K562 (cell line): Measurements from ENCODE around the gene ATAD3B. TPM values are rescaled to one million over a fixed set of nuclear protein-coding genes. Genes with fewer than 3 reads are reported as not detected.

Experiments
- C11orf30 ChIP-seq: fragments of 450-650 bp; IDR thresholded peaks from 2 replicates; pipeline ENCODE4 v1.6.1; 2016; ENCODE audit warnings: low read depth, mild to moderate bottlenecking
- CBX3 ChIP-seq, 2 experiments: IDR thresholded peaks; 1 replicate in 1 of 2; 2 replicates in 1 of 2; pipeline ENCODE4 v1.6.1; 2012; ENCODE audit warnings: inconsistent platforms in 2 of 2, low read length in 2 of 2, borderline replicate concordance in 1 of 2, control low read depth in 1 of 2
- CLOCK ChIP-seq: fragments of 250-450 bp; sonication (Bioruptor Pico); IDR thresholded peaks from 2 replicates; pipeline ENCODE4 v1.4.0; 2020; ENCODE audit warnings: mild to moderate bottlenecking, moderate library complexity, borderline replicate concordance
- E2F3 ChIP-seq: fragments of 250-450 bp; sonication (Bioruptor Pico); IDR thresholded peaks from 2 replicates; pipeline ENCODE4 v1.4.0; 2020; ENCODE audit warnings: mild to moderate bottlenecking
- ETS1 ChIP-seq: conservative IDR thresholded peaks from 2 replicates; pipeline ENCODE4 v1.6.1; 2011; ENCODE audit warnings: low read depth, mild to moderate bottlenecking, low read length; ENCODE audit not compliant: control insufficient read depth
- FOS ChIP-seq: IDR thresholded peaks from 3 replicates; pipeline ENCODE4 v1.6.1; 2011; ENCODE audit not compliant: insufficient read length; ENCODE audit errors: extremely low read depth
- FOXK2 ChIP-seq, 2 experiments: fragments of 450-650 bp; IDR thresholded peaks in 1 of 2; conservative IDR thresholded peaks in 1 of 2; 2 replicates each; pipeline ENCODE4 v1.6.1; 2016; ENCODE audit warnings: low read depth in 2 of 2, mild to moderate bottlenecking in 1 of 2
- FOXO4 ChIP-seq: fragments of 450-650 bp; formaldehyde crosslinking; IDR thresholded peaks from 2 replicates; pipeline ENCODE4 v1.4.0; 2020; ENCODE audit warnings: mild to moderate bottlenecking, moderate library complexity
- IRF9 ChIP-seq: fragments of 450-650 bp; IDR thresholded peaks from 2 replicates; pipeline ENCODE4 v1.6.1; 2016; ENCODE audit warnings: missing biosample characterization, missing genetic modification characterization
- JUND ChIP-seq, 2 experiments: IDR thresholded peaks; 2 replicates in 1 of 2; 3 replicates in 1 of 2; pipeline ENCODE4 v1.6.1; 2011; ENCODE audit warnings: borderline replicate concordance in 2 of 2, low read depth in 2 of 2, low read length in 2 of 2, improper control_type of control experiment in 1 of 2, missing biosample characterization in 1 of 2, missing genetic modification characterization in 1 of 2, missing genetic modification reagents in 1 of 2
- MBD1 ChIP-seq: fragments of 250-450 bp; sonication (Bioruptor Pico); IDR thresholded peaks from 2 replicates; pipeline ENCODE4 v1.8.0; 2022; ENCODE audit warnings: inconsistent platforms
- MCM2 ChIP-seq: fragments of 450-650 bp; IDR thresholded peaks from 2 replicates; pipeline ENCODE4 v1.6.1; 2017; ENCODE audit warnings: low read depth, mild to moderate bottlenecking
- NUFIP1 ChIP-seq: fragments of 450-650 bp; IDR thresholded peaks from 2 replicates; pipeline ENCODE4 v1.6.1; 2018; ENCODE audit not compliant: partially characterized antibody
- PHB2 ChIP-seq: fragments of 450-650 bp; IDR thresholded peaks from 2 replicates; pipeline ENCODE4 v1.6.1; 2017; ENCODE audit warnings: low read depth
- RUNX1 ChIP-seq: sonication (generic); IDR thresholded peaks from 2 replicates; pipeline ENCODE4 v1.6.1; 2016; ENCODE audit warnings: antibody characterized with exemption, low read depth
- SLC30A9 ChIP-seq: fragments of 250-450 bp; sonication (Bioruptor Pico); IDR thresholded peaks from 2 replicates; pipeline ENCODE4 v1.8.0; 2022; ENCODE audit warnings: mild to moderate bottlenecking, moderate library complexity
- ZFP36 ChIP-seq: fragments of 150-350 bp; IDR thresholded peaks from 2 replicates; pipeline ENCODE4 v1.6.1; 2018; ENCODE audit warnings: low read length, low read depth; ENCODE audit not compliant: partially characterized antibody
- ZNF584 ChIP-seq: fragments of 200-800 bp; sonication (Bioruptor generic); IDR thresholded peaks from 2 replicates; pipeline ENCODE4 v1.6.1; 2016; ENCODE audit warnings: low read depth, mild to moderate bottlenecking, missing genetic modification characterization, missing compliant biosample characterization
- ZNF668 ChIP-seq: fragments of 250-450 bp; sonication (Bioruptor Pico); IDR thresholded peaks from 2 replicates; pipeline ENCODE4 v1.8.0; 2022; ENCODE audit warnings: mild to moderate bottlenecking, inconsistent platforms
- polyA plus RNA-seq, 8 experiments: library from polyadenylated mRNA; depleted of rRNA in 4 of 8; stranded (reverse) in 5 of 8; unstranded in 3 of 8; fragments of >200 nt; fragmentation: Nextera tagmentation in 2 of 8; fragmentation: Illumina TruSeq in 1 of 8; extraction: Ambion mirVana in 2 of 8; extraction: Trizol in 1 of 8; gene quantifications; 2 replicates each; pipeline versions ENCODE4 v1.2.1 to v1.2.3, GENCODE V29; 2011 to 2014; ENCODE audit warnings: inconsistent platforms in 1 of 8, missing spikeins in 1 of 8
- total RNA-seq, 7 experiments: library from RNA; depleted of rRNA in 6 of 7; stranded (reverse); fragments of >200 nt in 6 of 7; fragmentation: Illumina TruSeq in 2 of 7; extraction: Trizol in 2 of 7; gene quantifications; 2 replicates each; pipeline versions ENCODE4 v1.2.1 to v1.2.3, GENCODE V29; 2011 to 2021; ENCODE audit warnings: low replicate concordance in 1 of 7

ATAD3B gene
- total and polyA plus RNA-seq, 9 of the 15 experiments (the other 6 are each of a cell fraction or from before 2014, with no cell fraction given): 0.07 to 113 (median 27.7) TPM

- TF ChIP-seq MBD1 (CRISPR knock-in tag): no peak
- TF ChIP-seq PHB2: no peak
- 0 out of 4 replicates have a peak, but pooled peaks of 1 of the 2 experiments have one; percentile 46 for TF ChIP-seq FOXK2 (conservative IDR thresholded peaks at IDR 0.05 in 1 of 2, IDR thresholded peaks at IDR 0.05 in 1 of 2; ENCODE audit: low read depth in 2 of 2)
- TF ChIP-seq ETS1: no peak
- TF ChIP-seq MCM2: no peak
- peak; percentile 74; the same call in 1 of the 2 replicates for TF ChIP-seq ZNF584 (CRISPR knock-in tag)
- no peak for TF ChIP-seq CBX3 (IDR thresholded peaks at IDR 0.05; ENCODE audit: borderline replicate concordance in 1 of 2, low read length in 2 of 2)
- no peak for TF ChIP-seq NUFIP1
- TF ChIP-seq C11orf30: no peak
- peak; percentile 49; the same call in 1 of the 2 replicates for TF ChIP-seq ZNF668 (CRISPR knock-in tag)
- 0 out of 2 replicates have a peak, but pooled peaks have one; percentile 62 for TF ChIP-seq E2F3 (CRISPR knock-in tag)
- peak; percentile 71 for TF ChIP-seq IRF9 (tag)
- no peak for TF ChIP-seq JUND (IDR thresholded peaks at IDR 0.05; ENCODE audit: borderline replicate concordance, low read depth, low read length)
- TF ChIP-seq JUND (tag; IDR thresholded peaks at IDR 0.05; ENCODE audit: borderline replicate concordance, low read depth, low read length): peak; percentile 27; the same call in 1 of the 3 replicates
- TF ChIP-seq CLOCK (CRISPR knock-in tag): no peak
- TF ChIP-seq FOS: no peak
- no peak for TF ChIP-seq SLC30A9 (CRISPR knock-in tag)
- no peak for TF ChIP-seq RUNX1
- no peak for TF ChIP-seq ZFP36
- no peak for TF ChIP-seq FOXO4 (CRISPR knock-in tag)
These were observed 48.9 kb upstream of the ATAD3B start (continued) for GRCh38 chr1:1422465-1423244.
